RPMI7951 (cell line): ENCODE measurements around the gene FHIT. TPM values are rescaled to one million over a fixed set of nuclear protein-coding genes. Genes with fewer than 3 reads are reported as not detected.
"Not testable (repeated sequence)": the region's sequence is repeated elsewhere in the genome, so short reads cannot be mapped to it uniquely, and the experiment has no call there.

ENCODE experiments used
- DNase-seq: peaks from one replicate; pipeline ENCODE4 v3.0.0-alpha.2; 2012; ENCODE audit warnings: low read depth
- total RNA-seq: library from RNA; depleted of rRNA; stranded (reverse); fragments of >200 nt; shearing (Covaris generic); gene quantifications from 2 replicates; pipeline ENCODE4 v1.2.3, GENCODE V29; 2014

The FHIT gene
- total RNA-seq, 1 experiment from 2014 or later = 2.4 TPM

GRCh38 chr3:61057464-61057863 lies 193.8 kb downstream of the FHIT start:
- DNase-seq = no peak

GRCh38 chr3:61055447-61055846 lies 195.8 kb downstream of the FHIT start:
- peak; percentile 42 for DNase-seq

- no peak for DNase-seq
Observed at GRCh38 chr3:61053781-61054496, 197.3 kb downstream of the FHIT start.

- no peak for DNase-seq
Observed at GRCh38 chr3:61052851-61053250, 198.4 kb downstream of the FHIT start.

- no peak for DNase-seq
Observed at GRCh38 chr3:61051666-61052065, 199.6 kb downstream of the FHIT start.

GRCh38 chr3:61045169-61045568 lies 206.1 kb downstream of the FHIT start:
- DNase-seq = not testable (repeated sequence)

- no peak for DNase-seq
Observed at GRCh38 chr3:61043156-61043555, 208.1 kb downstream of the FHIT start.

GRCh38 chr3:61040618-61041017 lies 210.6 kb downstream of the FHIT start:
- no peak for DNase-seq

GRCh38 chr3:61035573-61035972 lies 215.7 kb downstream of the FHIT start:
- no peak for DNase-seq

GRCh38 chr3:61032991-61033390 lies 218.3 kb downstream of the FHIT start:
- no peak for DNase-seq

- DNase-seq = no peak
Observed at GRCh38 chr3:61031503-61031902, 219.7 kb downstream of the FHIT start.

GRCh38 chr3:61030469-61031035 lies 220.7 kb downstream of the FHIT start:
- peak; percentile 41 for DNase-seq

- no peak for DNase-seq
Observed at GRCh38 chr3:61029194-61029593, 222.1 kb downstream of the FHIT start.

GRCh38 chr3:61018807-61019206 lies 232.4 kb downstream of the FHIT start:
- DNase-seq = no peak

- DNase-seq = not testable (repeated sequence)
Observed at GRCh38 chr3:61017028-61017427, 234.2 kb downstream of the FHIT start.

GRCh38 chr3:61015859-61016258 lies 235.4 kb downstream of the FHIT start:
- DNase-seq = no peak

GRCh38 chr3:61015408-61015807 lies 235.8 kb downstream of the FHIT start:
- no peak for DNase-seq

GRCh38 chr3:61008998-61009380 lies 242.3 kb downstream of the FHIT start:
- no peak for DNase-seq

- no peak for DNase-seq
Observed at GRCh38 chr3:61008153-61008997, 242.9 kb downstream of the FHIT start.

- no peak for DNase-seq
Observed at GRCh38 chr3:61005591-61005990, 245.7 kb downstream of the FHIT start.

- DNase-seq = no peak
Observed at GRCh38 chr3:60998858-60999257, 252.4 kb downstream of the FHIT start.

GRCh38 chr3:60992395-60992794 lies 258.9 kb downstream of the FHIT start:
- DNase-seq = no peak

- DNase-seq = no peak
Observed at GRCh38 chr3:60990442-60990730, 260.9 kb downstream of the FHIT start.
